HG02973 (cell line): Measurements from ENCODE around the gene ARHGAP6.
A peak's percentile ranks its signal among the peaks of the same experiment; 100 is the strongest.

ENCODE experiments used
- ATAC-seq: cut with Tn5 transposase; IDR thresholded peaks from one replicate; pipeline ENCODE4 v1.9.1; 2021; ENCODE audit warnings: moderate library complexity; ENCODE audit not compliant: unreplicated experiment

The ARHGAP6 gene

GRCh38 chrX:11434607-11435006, 231.1 kb downstream of the ARHGAP6 start:
- ATAC-seq = no peak

- no peak for ATAC-seq
Observed at GRCh38 chrX:11431786-11432185, 233.9 kb downstream of the ARHGAP6 start.

GRCh38 chrX:11430271-11430670, 235.4 kb downstream of the ARHGAP6 start:
- no peak for ATAC-seq

GRCh38 chrX:11429538-11430085, 236.1 kb downstream of the ARHGAP6 start:
- ATAC-seq = no peak

- ATAC-seq = no peak
Observed at GRCh38 chrX:11427453-11428071, 238.2 kb downstream of the ARHGAP6 start.

- ATAC-seq = no peak
Observed at GRCh38 chrX:11426712-11427452, 238.8 kb downstream of the ARHGAP6 start.

- ATAC-seq = no peak
Observed at GRCh38 chrX:11424903-11425674, 240.6 kb downstream of the ARHGAP6 start.

- ATAC-seq = no peak
Observed at GRCh38 chrX:11423949-11424348, 241.8 kb downstream of the ARHGAP6 start.

GRCh38 chrX:11423362-11423818, 242.3 kb downstream of the ARHGAP6 start:
- ATAC-seq = peak; percentile 89

- no peak for ATAC-seq
Observed at GRCh38 chrX:11422525-11422857, 243.2 kb downstream of the ARHGAP6 start.

GRCh38 chrX:11421805-11422524, 243.8 kb downstream of the ARHGAP6 start:
- ATAC-seq = no peak

GRCh38 chrX:11420851-11421250, 244.9 kb downstream of the ARHGAP6 start:
- ATAC-seq = no peak

GRCh38 chrX:11419102-11419501, 246.6 kb downstream of the ARHGAP6 start:
- no peak for ATAC-seq

GRCh38 chrX:11416600-11416999, 249.1 kb downstream of the ARHGAP6 start:
- ATAC-seq = no peak

GRCh38 chrX:11414091-11414490, 251.6 kb downstream of the ARHGAP6 start:
- no peak for ATAC-seq

GRCh38 chrX:11412715-11413623, 252.8 kb downstream of the ARHGAP6 start:
- ATAC-seq = no peak

GRCh38 chrX:11409957-11410356, 255.8 kb downstream of the ARHGAP6 start:
- ATAC-seq = no peak

GRCh38 chrX:11408783-11409182, 256.9 kb downstream of the ARHGAP6 start:
- no peak for ATAC-seq

- no peak for ATAC-seq
Observed at GRCh38 chrX:11408109-11408405, 257.7 kb downstream of the ARHGAP6 start.
